HepG2 (cell line): Measurements from ENCODE around the gene ACAP2. TPM values are rescaled to one million over a fixed set of nuclear protein-coding genes. Genes with fewer than 3 reads are reported as not detected.
A peak's percentile ranks its signal among the peaks of the same experiment; 100 is the strongest.

Experiments
- ATF7-NPFF ChIP-seq: sonication (generic); formaldehyde crosslinking; IDR thresholded peaks from 2 replicates; pipeline ENCODE4 v1.8.1; 2023; ENCODE audit warnings: mild to moderate bottlenecking, low read depth, missing genetic modification reagents, moderate library complexity
- DMAP1 ChIP-seq: IDR thresholded peaks from 2 replicates; pipeline ENCODE4 v1.6.1; 2016
- DRAP1 ChIP-seq: IDR thresholded peaks from 2 replicates; pipeline ENCODE4 v1.6.1; 2016; ENCODE audit warnings: missing genetic modification reagents, missing compliant biosample characterization
- ESRRA ChIP-seq: sonication (generic); formaldehyde crosslinking; IDR thresholded peaks from 2 replicates; pipeline ENCODE4 v1.5.1; 2020; ENCODE audit warnings: mild to moderate bottlenecking, low read depth, missing genetic modification reagents
- FIP1L1 ChIP-seq: fragments of 200-400 bp; formaldehyde crosslinking; IDR thresholded peaks from 2 replicates; pipeline ENCODE4 v1.6.1; 2018; ENCODE audit warnings: low read depth, mild to moderate bottlenecking, low read length, moderate library complexity, borderline replicate concordance; ENCODE audit not compliant: insufficient read depth
- FOXP4 ChIP-seq: sonication (generic); formaldehyde crosslinking; IDR thresholded peaks from 2 replicates; pipeline ENCODE4 v1.4.0; 2020; ENCODE audit warnings: missing genetic modification reagents
- HDAC1 ChIP-seq: sonication (generic); formaldehyde crosslinking; IDR thresholded peaks from 2 replicates; pipeline ENCODE4 v1.5.1; 2020; ENCODE audit warnings: mild to moderate bottlenecking, missing genetic modification reagents
- KDM5A ChIP-seq: fragments of 200-600 bp; sonication (generic); IDR thresholded peaks from 2 replicates; pipeline ENCODE4 v1.7.0; 2018; ENCODE audit warnings: antibody characterized with exemption, mild to moderate bottlenecking, low read length, borderline replicate concordance
- NFYB ChIP-seq: sonication (generic); formaldehyde crosslinking; IDR thresholded peaks from 2 replicates; pipeline ENCODE4 v1.4.0; 2020; ENCODE audit warnings: missing genetic modification reagents
- PHF8 ChIP-seq: sonication (generic); formaldehyde crosslinking; IDR thresholded peaks from 2 replicates; pipeline ENCODE4 v1.5.0; 2020; ENCODE audit warnings: missing genetic modification reagents
- RBFOX2 ChIP-seq: fragments of 200-400 bp; formaldehyde crosslinking; IDR thresholded peaks from 2 replicates; pipeline ENCODE4 v1.6.1; 2017; ENCODE audit warnings: low read depth, mild to moderate bottlenecking, low read length
- REXO4 ChIP-seq: sonication (generic); formaldehyde crosslinking; IDR thresholded peaks from 2 replicates; pipeline ENCODE4 v1.8.0; 2022; ENCODE audit warnings: missing genetic modification reagents, mild to moderate bottlenecking, borderline replicate concordance
- SP1 ChIP-seq, 2 experiments: fragments of 450-650 bp in 1 of 2; sonication (generic) in 1 of 2; formaldehyde crosslinking in 1 of 2; IDR thresholded peaks; 2 replicates each; pipeline versions ENCODE4 v1.4.0 to v1.6.1; 2016 to 2020; ENCODE audit warnings: missing genetic modification reagents in 1 of 2
- SP4 ChIP-seq: sonication (generic); formaldehyde crosslinking; IDR thresholded peaks from 2 replicates; pipeline ENCODE4 v1.8.1; 2023; ENCODE audit warnings: mild to moderate bottlenecking, missing genetic modification reagents
- TARDBP ChIP-seq: sonication (generic); formaldehyde crosslinking; IDR thresholded peaks from 2 replicates; pipeline ENCODE4 v1.8.0; 2022; ENCODE audit warnings: mild to moderate bottlenecking, missing genetic modification reagents
- YY1 ChIP-seq: IDR thresholded peaks from 2 replicates; pipeline ENCODE4 v1.6.1; 2011; ENCODE audit warnings: low read length, low read depth, moderate library complexity, mild to moderate bottlenecking; ENCODE audit not compliant: insufficient read depth, insufficient replicate concordance
- ZFYVE20 ChIP-seq: sonication (generic); formaldehyde crosslinking; IDR thresholded peaks from 2 replicates; pipeline ENCODE4 v1.8.0; 2023; ENCODE audit warnings: low read depth, mild to moderate bottlenecking, moderate library complexity, missing genetic modification reagents, borderline replicate concordance
- ZNF251 ChIP-seq: sonication (generic); formaldehyde crosslinking; IDR thresholded peaks from 2 replicates; pipeline ENCODE4 v1.9.0; 2021; ENCODE audit warnings: mild to moderate bottlenecking, missing genetic modification reagents
- ZNF550 ChIP-seq: sonication (generic); formaldehyde crosslinking; IDR thresholded peaks from 2 replicates; pipeline ENCODE4 v1.4.0; 2020; ENCODE audit warnings: mild to moderate bottlenecking, missing genetic modification reagents, borderline replicate concordance
- ZNF569 ChIP-seq: sonication (generic); formaldehyde crosslinking; IDR thresholded peaks from 2 replicates; pipeline ENCODE4 v1.5.0; 2020; ENCODE audit warnings: mild to moderate bottlenecking, missing genetic modification reagents, moderate library complexity, borderline replicate concordance
- ZNF713 ChIP-seq: sonication (generic); formaldehyde crosslinking; IDR thresholded peaks from 2 replicates; pipeline ENCODE4 v1.4.0; 2020; ENCODE audit warnings: mild to moderate bottlenecking, missing genetic modification reagents
- ZNF784 ChIP-seq: sonication (generic); formaldehyde crosslinking; IDR thresholded peaks from 2 replicates; pipeline ENCODE4 v1.5.1; 2020; ENCODE audit warnings: missing genetic modification reagents, mild to moderate bottlenecking, borderline replicate concordance
- ZNF850 ChIP-seq: sonication (generic); formaldehyde crosslinking; conservative IDR thresholded peaks from 2 replicates; pipeline ENCODE4 v1.9.0; 2021; ENCODE audit warnings: mild to moderate bottlenecking, missing genetic modification reagents
- ZSCAN21 ChIP-seq: sonication (generic); formaldehyde crosslinking; IDR thresholded peaks from 2 replicates; pipeline ENCODE4 v1.8.0; 2022; ENCODE audit warnings: mild to moderate bottlenecking, missing genetic modification reagents, moderate library complexity, borderline replicate concordance
- polyA plus RNA-seq, 8 experiments: library from polyadenylated mRNA; depleted of rRNA in 3 of 8; stranded (reverse) in 7 of 8; unstranded in 1 of 8; fragments of >200 nt; fragmentation: Illumina TruSeq in 4 of 8; extraction: Trizol in 4 of 8; gene quantifications; 2 replicates each; pipeline versions ENCODE4 v1.2.1 to v1.2.3, GENCODE V29; 2011 to 2016; ENCODE audit warnings: low read depth in 4 of 8, missing spikeins in 1 of 8, mixed read lengths in 1 of 8; ENCODE audit not compliant: insufficient read depth in 1 of 8
- total RNA-seq, 5 experiments: library from RNA; depleted of rRNA; stranded (reverse); fragments of >200 nt; fragmentation: Illumina TruSeq; extraction: Trizol; gene quantifications; 2 replicates each; pipeline ENCODE4 v1.2.3, GENCODE V29; 2016; ENCODE audit warnings: low read depth in 1 of 5
- TF ChIP-seq, protein P1 (sequence below): IDR thresholded peaks from 2 replicates; pipeline ENCODE4 v1.6.1; 2016; ENCODE audit warnings: low read depth, control low read depth

Gene ACAP2
- total and polyA plus RNA-seq, 2 of the 13 experiments (the other 11 are each of a cell fraction or from before 2014, with no cell fraction given), result 7.3 to 23.9 TPM

DNA sequence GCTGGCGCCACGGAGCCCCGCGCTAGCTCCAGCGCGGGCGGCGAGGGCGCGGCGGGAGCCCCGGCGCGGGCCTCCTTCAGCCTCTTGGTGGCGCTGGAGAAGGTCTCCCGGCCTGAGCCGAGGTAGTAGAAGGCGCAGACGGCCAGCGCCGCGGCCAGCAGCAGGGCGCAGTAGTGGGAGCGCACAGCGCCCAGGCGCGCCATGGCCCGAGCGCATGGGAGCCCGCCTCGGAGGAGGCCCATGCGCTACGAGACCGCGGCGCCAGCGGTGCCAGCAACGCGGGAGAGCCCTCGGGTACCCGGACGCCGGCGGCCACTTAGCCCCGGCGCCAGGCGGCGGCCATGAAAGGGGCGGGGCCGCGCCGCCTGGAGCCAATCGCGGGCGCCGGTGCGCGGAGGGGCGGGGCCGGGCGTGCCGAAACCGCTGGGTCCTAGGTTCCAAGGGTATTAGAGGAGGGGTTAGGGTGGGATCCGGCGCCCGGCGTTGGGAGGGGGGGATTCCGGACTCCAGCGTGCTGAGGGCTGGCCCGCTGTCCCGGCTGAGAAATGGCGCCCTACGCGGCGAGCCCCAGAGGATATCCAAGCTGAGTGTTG is 171.9 kb downstream of the ACAP2 start, which contains the start of gene XXYLT1 (continued):
- no peak for TF ChIP-seq SP1 (IDR thresholded peaks at IDR 0.05)
- TF ChIP-seq SP1 (CRISPR knock-in tag; IDR thresholded peaks at IDR 0.05), result peak; percentile 94
- TF ChIP-seq, protein P1, sequence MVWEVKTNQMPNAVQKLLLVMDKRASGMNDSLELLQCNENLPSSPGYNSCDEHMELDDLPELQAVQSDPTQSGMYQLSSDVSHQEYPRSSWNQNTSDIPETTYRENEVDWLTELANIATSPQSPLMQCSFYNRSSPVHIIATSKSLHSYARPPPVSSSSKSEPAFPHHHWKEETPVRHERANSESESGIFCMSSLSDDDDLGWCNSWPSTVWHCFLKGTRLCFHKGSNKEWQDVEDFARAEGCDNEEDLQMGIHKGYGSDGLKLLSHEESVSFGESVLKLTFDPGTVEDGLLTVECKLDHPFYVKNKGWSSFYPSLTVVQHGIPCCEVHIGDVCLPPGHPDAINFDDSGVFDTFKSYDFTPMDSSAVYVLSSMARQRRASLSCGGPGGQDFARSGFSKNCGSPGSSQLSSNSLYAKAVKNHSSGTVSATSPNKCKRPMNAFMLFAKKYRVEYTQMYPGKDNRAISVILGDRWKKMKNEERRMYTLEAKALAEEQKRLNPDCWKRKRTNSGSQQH (CRISPR knock-in tag), result 0 out of 2 replicates have a peak, but pooled peaks have one; percentile 26
- TF ChIP-seq KDM5A, result 0 out of 2 replicates have a peak, but pooled peaks have one; percentile 71
- TF ChIP-seq ZNF850 (CRISPR knock-in tag), result 0 out of 2 replicates have a peak, but pooled peaks have one; percentile 49
- 0 out of 2 replicates have a peak, but pooled peaks have one; percentile 24 for TF ChIP-seq REXO4 (CRISPR knock-in tag)
- TF ChIP-seq ATF7-NPFF (CRISPR knock-in tag), result peak; percentile 93
- TF ChIP-seq RBFOX2, result peak; percentile 88
- 0 out of 2 replicates have a peak, but pooled peaks have one; percentile 19 for TF ChIP-seq ZNF251 (CRISPR knock-in tag)
- no peak for TF ChIP-seq ESRRA (CRISPR knock-in tag)
- TF ChIP-seq DMAP1, result no peak
- peak; percentile 5; the same call in 1 of the 2 replicates for TF ChIP-seq TARDBP (CRISPR knock-in tag)
- 0 out of 2 replicates have a peak, but pooled peaks have one; percentile 17 for TF ChIP-seq ZNF713 (CRISPR knock-in tag)
- peak; percentile 54 for TF ChIP-seq NFYB (CRISPR knock-in tag)
- no peak for TF ChIP-seq FOXP4 (CRISPR knock-in tag)
- peak; percentile 27; the same call in 1 of the 2 replicates for TF ChIP-seq ZNF784 (CRISPR knock-in tag)
- TF ChIP-seq ZNF569 (CRISPR knock-in tag), result no peak
- TF ChIP-seq YY1, result peak; percentile 99
- peak; percentile 60; the same call in 1 of the 2 replicates for TF ChIP-seq ZSCAN21 (CRISPR knock-in tag)
- peak; percentile 38; the same call in 1 of the 2 replicates for TF ChIP-seq HDAC1 (CRISPR knock-in tag)
- no peak for TF ChIP-seq FIP1L1
- 0 out of 2 replicates have a peak, but pooled peaks have one; percentile 10 for TF ChIP-seq ZNF550 (CRISPR knock-in tag)
- peak; percentile 65 for TF ChIP-seq PHF8 (CRISPR knock-in tag)
- TF ChIP-seq SP4 (CRISPR knock-in tag), result peak; percentile 78
- no peak; the same call in 1 of the 2 replicates for TF ChIP-seq DRAP1 (CRISPR knock-in tag)
- 0 out of 2 replicates have a peak, but pooled peaks have one; percentile 13 for TF ChIP-seq ZFYVE20 (CRISPR knock-in tag)
